K562 (cell line): ENCODE measurements around the gene RAB27B.

ENCODE experiments used
- EP300 ChIP-seq: IDR thresholded peaks from 2 replicates; pipeline ENCODE4 v1.6.1; 2012; ENCODE audit warnings: low read length, improper control_type of control experiment
- HNRNPLL ChIP-seq: fragments of 200-400 bp; formaldehyde crosslinking; IDR thresholded peaks from 2 replicates; pipeline ENCODE4 v1.6.1; 2017; ENCODE audit warnings: low read length, low read depth, mild to moderate bottlenecking; ENCODE audit not compliant: poor library complexity, severe bottlenecking
- ZNF354B ChIP-seq: fragments of 250-450 bp; sonication (Bioruptor Pico); IDR thresholded peaks from 2 replicates; pipeline ENCODE4 v1.4.0; 2020

- TF ChIP-seq ZNF354B (CRISPR knock-in tag) (no peak), HNRNPLL (no peak), EP300 (no peak)
Measured at GRCh38 chr18:54873884-54874255, 45.6 kb downstream of the RAB27B start.
